ENCODE data around the gene ZNF609.

The ZNF609 gene

DNA sequence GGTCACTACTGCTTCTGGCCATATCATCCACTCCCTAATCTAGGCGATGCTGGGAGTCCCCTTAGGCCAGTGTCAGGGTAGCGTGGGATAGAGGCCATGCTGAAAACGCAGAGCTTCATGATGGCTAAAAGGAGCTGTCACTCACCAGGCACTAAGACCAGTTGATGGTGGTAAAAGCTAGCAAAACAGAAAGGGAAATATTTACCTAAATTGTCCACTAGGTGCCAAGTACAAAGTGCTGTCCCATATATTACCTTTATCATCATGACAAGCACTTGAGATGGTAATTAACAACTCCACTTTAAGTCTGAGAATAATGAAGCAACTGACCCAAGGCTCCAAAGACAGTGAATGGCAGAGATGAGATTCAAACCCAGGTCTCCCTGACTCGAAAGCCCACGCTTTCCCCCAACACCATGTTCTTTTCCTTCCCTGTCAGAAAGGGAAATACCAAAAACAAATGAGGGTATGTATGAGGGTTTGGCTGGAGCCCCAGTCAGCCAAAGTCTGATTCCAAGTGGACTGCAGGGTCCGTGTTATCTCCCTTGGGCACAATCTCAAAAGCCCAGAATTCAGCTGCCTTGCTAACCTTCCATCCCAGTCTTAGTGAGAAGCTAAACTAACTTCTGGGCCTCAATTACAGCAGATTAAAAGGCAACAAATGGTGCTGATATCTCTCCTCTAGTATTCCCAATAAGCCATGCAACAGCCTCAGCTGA is 230.4 kb downstream of the ZNF609 start:
- H3K4me1 ChIP-seq (ENCODE audit: control insufficient read depth, insufficient read depth, low read length), result peaks cover 32% of the 10 kb centered on the region
- H3K9ac ChIP-seq (ENCODE audit: low read length), result no peak overlapping the region
- H3K9me3 ChIP-seq (ENCODE audit: control insufficient read depth, low read length), result no peaks in the 10 kb centered on the region
- H3K27me3 ChIP-seq (replicated peaks; ENCODE audit: control insufficient read depth, insufficient read depth, low read length), result no peaks in the 10 kb centered on the region
- DNase-seq (ENCODE audit: low read depth), result no peak
- H3K36me3 ChIP-seq (ENCODE audit: control insufficient read depth, insufficient read depth, low read length, severe bottlenecking), result peaks cover 53% of the 10 kb centered on the region
- no peak overlapping the region for H3K4me3 ChIP-seq (ENCODE audit: low read length)

DNA sequence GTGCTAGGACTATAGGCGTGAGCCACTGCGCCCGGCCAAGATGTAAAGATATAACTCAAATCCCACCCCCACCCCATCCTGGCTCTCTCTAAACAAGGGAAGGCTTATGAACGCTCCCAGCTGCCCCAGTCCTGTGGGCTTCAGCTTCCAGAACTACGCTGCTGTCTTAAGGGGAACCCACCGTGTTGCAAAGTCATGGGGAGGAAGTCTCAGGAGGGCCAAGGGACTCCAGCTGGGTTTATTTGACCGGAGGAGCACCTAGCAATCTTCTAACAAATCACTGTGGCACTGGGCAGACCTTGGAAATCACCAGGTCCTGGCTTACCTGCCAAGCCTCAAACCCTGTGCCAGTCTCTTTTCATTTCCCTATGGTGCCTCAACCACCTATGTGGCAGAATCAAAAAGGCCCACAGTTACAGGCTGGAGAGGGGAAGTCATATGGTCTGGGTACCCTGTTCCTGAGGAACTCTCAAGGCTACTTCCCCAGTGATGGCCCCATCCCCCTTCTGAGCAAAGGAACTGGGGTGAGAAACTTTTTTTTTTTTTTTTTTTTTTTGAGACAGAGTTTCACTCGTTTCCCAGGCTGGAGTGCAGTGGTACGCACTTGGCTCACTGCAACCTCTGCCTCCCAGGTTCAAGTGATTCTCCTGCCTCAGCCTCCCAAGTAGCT is 231.7 kb downstream of the ZNF609 start:
- no peak for DNase-seq (ENCODE audit: low read depth)
- Histone ChIP-seq H3K4me1 (ENCODE audit: control insufficient read depth, insufficient read depth, low read length) (peaks cover 32% of the 10 kb centered on the region), H3K27me3 (replicated peaks; ENCODE audit: control insufficient read depth, insufficient read depth, low read length) (no peaks in the 10 kb centered on the region), H3K4me3 (ENCODE audit: low read length) (no peak overlapping the region), H3K9me3 (ENCODE audit: control insufficient read depth, low read length) (no peaks in the 10 kb centered on the region), H3K9ac (ENCODE audit: low read length) (no peak overlapping the region), H3K36me3 (ENCODE audit: control insufficient read depth, insufficient read depth, low read length, severe bottlenecking) (peaks cover 45% of the 10 kb centered on the region)

DNA sequence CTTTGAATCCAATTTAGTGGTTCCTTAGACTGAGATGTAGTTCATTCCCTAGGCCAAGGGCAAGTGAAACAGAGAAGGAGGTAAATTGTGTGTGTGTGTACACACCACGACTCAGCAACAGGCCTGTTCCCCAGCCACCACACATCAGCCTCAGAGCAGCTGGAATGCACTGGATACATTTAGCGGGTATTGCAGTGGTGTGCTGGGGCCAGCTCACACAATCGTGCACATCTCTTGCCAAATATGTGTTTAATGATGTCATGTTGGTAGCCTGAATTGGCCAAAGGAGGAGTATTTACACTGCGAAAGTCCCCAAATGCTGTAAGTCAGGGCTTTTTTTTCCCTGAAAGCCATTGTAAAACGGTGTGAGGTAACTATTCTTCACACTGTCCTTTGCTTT is 232.8 kb downstream of the ZNF609 start:
- peaks cover 34% of the 10 kb centered on the region for H3K36me3 ChIP-seq (ENCODE audit: control insufficient read depth, insufficient read depth, low read length, severe bottlenecking)
- DNase-seq (ENCODE audit: low read depth), result peak; percentile 90

DNA sequence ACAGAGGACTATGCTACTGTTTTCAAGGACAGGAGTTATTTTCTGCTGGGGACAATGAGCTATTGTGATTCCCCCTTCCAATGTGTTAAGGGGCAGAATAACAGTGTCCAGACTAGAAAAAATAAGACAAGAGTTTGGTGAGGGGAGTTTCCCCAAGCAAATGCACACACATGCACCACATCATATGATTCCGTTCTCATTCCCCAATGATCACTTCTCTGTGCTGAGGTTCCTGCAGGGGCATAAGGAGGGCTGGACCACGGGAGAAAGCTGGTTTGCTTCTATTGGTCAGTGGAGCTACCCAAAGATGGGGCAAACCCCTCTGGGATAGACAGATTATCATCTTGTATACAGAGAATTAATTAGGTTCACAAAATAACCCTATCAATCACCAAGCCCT is 234.4 kb downstream of the ZNF609 start:
- H3K27me3 ChIP-seq (replicated peaks; ENCODE audit: control insufficient read depth, insufficient read depth, low read length), result no peaks in the 10 kb centered on the region
- H3K9me3 ChIP-seq (ENCODE audit: control insufficient read depth, low read length), result no peaks in the 10 kb centered on the region
- DNase-seq (ENCODE audit: low read depth), result no peak
- no peak overlapping the region for H3K4me3 ChIP-seq (ENCODE audit: low read length)
- peaks cover 20% of the 10 kb centered on the region for H3K36me3 ChIP-seq (ENCODE audit: control insufficient read depth, insufficient read depth, low read length, severe bottlenecking)
- no peak overlapping the region for H3K9ac ChIP-seq (ENCODE audit: low read length)
- H3K4me1 ChIP-seq (ENCODE audit: control insufficient read depth, insufficient read depth, low read length), result peaks cover 46% of the 10 kb centered on the region

More for the DNA sequence above, 232.8 kb downstream of the ZNF609 start:
- peak overlapping the region; percentile 35 for H3K9ac ChIP-seq (ENCODE audit: low read length)
- H3K4me1 ChIP-seq (ENCODE audit: control insufficient read depth, insufficient read depth, low read length), result peaks cover 29% of the 10 kb centered on the region
- no peaks in the 10 kb centered on the region for H3K9me3 ChIP-seq (ENCODE audit: control insufficient read depth, low read length)
- H3K27me3 ChIP-seq (replicated peaks; ENCODE audit: control insufficient read depth, insufficient read depth, low read length), result no peaks in the 10 kb centered on the region
- no peak overlapping the region for H3K4me3 ChIP-seq (ENCODE audit: low read length)

DNA sequence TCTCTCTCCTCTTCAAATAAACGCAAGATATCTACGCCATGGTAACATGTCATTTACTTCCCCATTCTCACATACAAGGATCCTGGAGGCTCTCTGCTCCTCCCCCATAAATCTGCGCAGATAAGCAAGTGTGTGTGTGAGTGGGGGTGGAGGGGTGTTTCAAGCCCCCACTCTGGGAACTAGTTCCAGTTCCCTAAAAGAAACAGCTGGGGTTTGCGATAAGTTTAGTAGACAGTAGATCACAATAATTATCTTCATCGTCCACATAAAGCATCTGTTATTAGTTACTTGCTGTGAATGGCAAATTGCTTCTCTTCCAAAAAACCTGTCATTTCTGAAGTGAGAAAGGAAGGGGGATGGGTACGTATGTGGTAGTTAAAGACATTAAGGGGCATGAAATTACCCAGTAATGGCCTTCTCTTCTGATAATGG is 235.2 kb downstream of the ZNF609 start:
- Histone ChIP-seq H3K9ac (ENCODE audit: low read length) (no peak overlapping the region), H3K36me3 (ENCODE audit: control insufficient read depth, insufficient read depth, low read length, severe bottlenecking) (peaks cover 12% of the 10 kb centered on the region), H3K27me3 (replicated peaks; ENCODE audit: control insufficient read depth, insufficient read depth, low read length) (no peaks in the 10 kb centered on the region), H3K4me1 (ENCODE audit: control insufficient read depth, insufficient read depth, low read length) (peaks cover 52% of the 10 kb centered on the region), H3K9me3 (ENCODE audit: control insufficient read depth, low read length) (no peaks in the 10 kb centered on the region), H3K4me3 (ENCODE audit: low read length) (no peak overlapping the region)
- DNase-seq (ENCODE audit: low read depth), result no peak

DNA sequence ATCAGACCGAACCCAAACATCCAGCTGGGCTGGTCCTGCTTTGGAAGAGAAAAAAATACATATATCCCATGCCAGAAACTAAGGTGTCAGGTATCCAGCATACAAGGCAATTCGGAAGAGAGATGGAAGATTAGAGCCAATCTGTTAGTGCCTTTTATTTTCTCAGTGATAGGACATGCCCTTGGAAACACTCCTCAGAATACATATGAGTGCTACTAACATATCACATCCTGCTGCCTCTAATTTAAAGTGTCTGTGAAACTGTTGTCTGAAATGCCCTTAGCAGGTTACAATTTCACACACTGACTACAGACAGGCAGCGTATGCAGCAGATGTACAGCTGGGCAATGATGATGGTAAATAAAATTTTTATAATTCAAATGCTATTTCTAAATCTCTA is 236.1 kb downstream of the ZNF609 start:
- Histone ChIP-seq H3K4me1 (ENCODE audit: control insufficient read depth, insufficient read depth, low read length) (peaks cover 52% of the 10 kb centered on the region), H3K36me3 (ENCODE audit: control insufficient read depth, insufficient read depth, low read length, severe bottlenecking) (peaks cover 5% of the 10 kb centered on the region), H3K4me3 (ENCODE audit: low read length) (no peak overlapping the region), H3K9ac (ENCODE audit: low read length) (no peak overlapping the region), H3K9me3 (ENCODE audit: control insufficient read depth, low read length) (no peaks in the 10 kb centered on the region), H3K27me3 (replicated peaks; ENCODE audit: control insufficient read depth, insufficient read depth, low read length) (no peaks in the 10 kb centered on the region)
- no peak for DNase-seq (ENCODE audit: low read depth)

DNA sequence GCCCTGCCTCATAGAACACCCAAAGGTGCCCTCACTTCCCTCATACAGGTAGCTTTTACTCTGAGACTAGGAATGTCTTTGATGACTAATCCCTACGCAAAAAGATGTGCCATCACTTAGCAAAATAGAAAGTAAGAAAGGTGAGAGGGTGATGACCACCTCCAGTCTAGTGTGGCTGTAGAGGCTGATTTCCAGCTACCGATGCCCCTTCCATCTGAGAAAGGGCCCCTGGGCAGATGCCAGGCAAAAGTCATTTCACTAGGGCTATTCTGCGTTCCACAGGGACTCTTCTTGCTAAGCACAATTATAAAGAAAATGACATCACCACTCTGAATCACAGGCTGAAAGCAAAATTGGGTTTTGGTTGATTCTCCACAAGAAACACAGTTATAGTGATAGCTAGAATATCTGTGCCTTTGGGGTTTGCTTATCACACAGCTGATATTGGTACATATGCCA is 237.6 kb downstream of the ZNF609 start:
- DNase-seq (ENCODE audit: low read depth), result peak; percentile 45
- H3K4me1 ChIP-seq (ENCODE audit: control insufficient read depth, insufficient read depth, low read length), result peaks cover 57% of the 10 kb centered on the region

DNA sequence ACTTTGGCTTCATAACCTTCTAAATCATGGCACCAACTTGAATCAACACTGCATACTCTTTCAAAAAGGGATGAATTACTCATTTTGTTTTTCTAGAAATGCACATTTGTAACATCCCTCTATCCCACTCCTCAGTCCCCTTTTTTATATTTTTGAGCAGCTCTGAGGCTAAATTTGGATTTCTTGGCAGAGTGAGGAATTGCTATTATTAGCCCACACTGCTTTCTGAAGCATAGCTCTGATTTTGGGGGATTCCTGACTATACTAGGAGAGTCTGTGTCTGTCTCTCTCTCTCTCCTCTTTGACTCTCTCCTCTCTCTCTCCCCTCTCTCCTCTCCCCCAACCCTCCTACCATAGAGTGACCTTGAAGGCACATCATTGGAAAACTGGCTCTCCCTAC is 238.4 kb downstream of the ZNF609 start:
- Histone ChIP-seq H3K36me3 (ENCODE audit: control insufficient read depth, insufficient read depth, low read length, severe bottlenecking) (peaks cover 5% of the 10 kb centered on the region), H3K9ac (ENCODE audit: low read length) (no peak overlapping the region), H3K27me3 (replicated peaks; ENCODE audit: control insufficient read depth, insufficient read depth, low read length) (no peaks in the 10 kb centered on the region), H3K4me1 (ENCODE audit: control insufficient read depth, insufficient read depth, low read length) (peaks cover 53% of the 10 kb centered on the region), H3K4me3 (ENCODE audit: low read length) (peak overlapping the region; percentile 87), H3K9me3 (ENCODE audit: control insufficient read depth, low read length) (no peaks in the 10 kb centered on the region)
- DNase-seq (ENCODE audit: low read depth), result no peak

More for the DNA sequence above, 237.6 kb downstream of the ZNF609 start:
- Histone ChIP-seq H3K9me3 (ENCODE audit: control insufficient read depth, low read length) (no peaks in the 10 kb centered on the region), H3K9ac (ENCODE audit: low read length) (no peak overlapping the region), H3K36me3 (ENCODE audit: control insufficient read depth, insufficient read depth, low read length, severe bottlenecking) (peaks cover 5% of the 10 kb centered on the region), H3K27me3 (replicated peaks; ENCODE audit: control insufficient read depth, insufficient read depth, low read length) (no peaks in the 10 kb centered on the region), H3K4me3 (ENCODE audit: low read length) (no peak overlapping the region)

DNA sequence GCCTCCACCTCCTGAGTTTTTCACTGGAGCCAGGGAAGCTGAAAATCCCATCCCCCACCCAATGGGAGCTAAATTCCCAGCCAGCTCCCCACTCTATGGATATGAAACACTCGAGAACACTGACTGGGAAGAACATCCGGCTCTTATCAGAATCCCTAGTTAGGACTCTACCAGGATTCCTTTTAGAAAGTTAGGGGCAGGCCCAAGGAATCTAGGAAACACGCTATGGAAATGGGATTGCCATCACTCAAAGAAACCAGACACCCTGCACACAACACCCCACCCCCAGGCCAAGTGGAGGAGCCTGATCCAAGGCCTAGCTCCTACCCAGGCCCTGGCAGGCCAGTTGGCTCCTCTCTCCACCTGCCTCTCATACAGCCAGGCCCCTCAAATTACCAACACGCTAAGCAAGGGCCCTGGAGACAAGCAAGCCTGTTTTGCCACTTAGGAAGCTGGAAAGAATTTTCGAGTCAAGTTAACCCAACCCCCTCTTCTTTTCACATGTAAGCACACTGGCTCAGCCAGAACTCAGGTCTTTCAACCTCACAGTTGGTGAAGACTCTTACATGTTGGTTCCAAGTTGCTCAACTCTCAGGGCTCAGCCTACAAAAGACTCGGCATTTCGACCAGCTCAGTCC is 239.5 kb downstream of the ZNF609 start:
- peak overlapping the region; percentile 18 for H3K9ac ChIP-seq (ENCODE audit: low read length)
- no peaks in the 10 kb centered on the region for H3K9me3 ChIP-seq (ENCODE audit: control insufficient read depth, low read length)
- DNase-seq (ENCODE audit: low read depth), result peak; percentile 63
- H3K36me3 ChIP-seq (ENCODE audit: control insufficient read depth, insufficient read depth, low read length, severe bottlenecking), result peaks cover 5% of the 10 kb centered on the region
- H3K27me3 ChIP-seq (replicated peaks; ENCODE audit: control insufficient read depth, insufficient read depth, low read length), result no peaks in the 10 kb centered on the region
- H3K4me1 ChIP-seq (ENCODE audit: control insufficient read depth, insufficient read depth, low read length), result peaks cover 52% of the 10 kb centered on the region
- peak overlapping the region; percentile 87 for H3K4me3 ChIP-seq (ENCODE audit: low read length)

DNA sequence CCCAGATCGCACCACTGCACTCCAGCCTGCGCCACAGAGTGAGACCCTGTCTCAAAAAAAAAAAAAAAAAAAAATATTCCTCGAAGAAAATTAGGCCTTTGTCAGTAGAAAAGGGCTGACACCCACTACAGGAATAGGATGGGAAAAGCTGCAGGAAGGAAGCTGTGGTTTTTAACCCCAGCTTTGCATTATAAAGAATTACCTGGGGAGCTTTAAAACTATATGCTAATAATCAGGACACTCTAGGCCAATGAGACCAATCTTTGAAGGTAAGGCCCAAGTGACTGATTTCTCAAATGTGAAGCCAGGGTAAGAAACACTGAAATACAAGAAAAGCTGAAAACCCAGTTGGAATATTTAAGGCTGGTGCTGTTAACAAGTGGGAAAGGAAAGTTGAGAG is 240.7 kb downstream of the ZNF609 start:
- Histone ChIP-seq H3K9me3 (ENCODE audit: control insufficient read depth, low read length) (no peaks in the 10 kb centered on the region), H3K36me3 (ENCODE audit: control insufficient read depth, insufficient read depth, low read length, severe bottlenecking) (no peaks in the 10 kb centered on the region), H3K9ac (ENCODE audit: low read length) (peak overlapping the region; percentile 30), H3K4me1 (ENCODE audit: control insufficient read depth, insufficient read depth, low read length) (peaks cover 52% of the 10 kb centered on the region), H3K4me3 (ENCODE audit: low read length) (peak overlapping the region; percentile 87), H3K27me3 (replicated peaks; ENCODE audit: control insufficient read depth, insufficient read depth, low read length) (no peaks in the 10 kb centered on the region)
- no peak for DNase-seq (ENCODE audit: low read depth)

DNA sequence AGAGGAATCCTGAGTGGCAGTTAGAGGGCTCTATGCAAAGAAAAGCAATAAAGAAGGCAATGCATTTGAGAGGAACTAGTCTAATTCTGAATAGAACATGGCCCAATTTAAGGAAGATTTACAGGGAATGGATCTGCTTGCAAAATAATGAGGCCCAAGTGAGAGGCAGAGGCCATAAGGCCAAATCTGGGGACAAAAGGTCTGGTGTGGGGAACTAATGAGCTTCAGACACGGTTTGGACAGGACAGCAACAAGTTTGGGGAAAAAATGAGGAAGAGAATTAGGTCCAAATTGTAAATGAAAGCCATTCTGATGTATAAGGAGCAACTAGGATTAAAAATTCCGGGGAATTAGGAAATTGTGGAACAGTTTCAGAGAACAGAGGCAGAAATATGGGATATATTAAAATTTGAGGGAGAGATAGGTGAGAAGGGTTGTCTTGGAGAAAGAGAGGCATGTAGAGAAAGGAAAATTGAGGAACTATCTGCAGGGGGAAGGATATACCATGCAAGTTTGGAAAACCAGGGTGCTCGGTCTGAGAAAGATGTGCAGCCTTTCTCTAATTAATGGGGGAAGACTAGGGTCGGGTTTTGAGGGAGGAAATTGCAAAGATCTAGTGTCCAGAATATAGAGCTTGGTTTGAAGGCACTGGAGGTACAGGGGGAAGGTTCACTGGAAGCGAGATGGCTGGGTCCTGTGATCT is 241.3 kb downstream of the ZNF609 start:
- Histone ChIP-seq H3K4me1 (ENCODE audit: control insufficient read depth, insufficient read depth, low read length) (peaks cover 52% of the 10 kb centered on the region), H3K9ac (ENCODE audit: low read length) (peak overlapping the region; percentile 93), H3K27me3 (replicated peaks; ENCODE audit: control insufficient read depth, insufficient read depth, low read length) (no peaks in the 10 kb centered on the region), H3K9me3 (ENCODE audit: control insufficient read depth, low read length) (no peaks in the 10 kb centered on the region), H3K36me3 (ENCODE audit: control insufficient read depth, insufficient read depth, low read length, severe bottlenecking) (no peaks in the 10 kb centered on the region), H3K4me3 (ENCODE audit: low read length) (peak overlapping the region; percentile 87)
- DNase-seq (ENCODE audit: low read depth), result peak; percentile 22
